Pancreas (tissue), 10 donors: ENCODE data around the gene ANTXR1. TPM values are rescaled to one million over a fixed set of nuclear protein-coding genes. Genes with fewer than 3 reads are reported as not detected.

Source experiments
- ATAC-seq, 4 donors: fragments of 200-7000 bp; cut with Tn5 transposase; one replicate each; pipeline versions ENCODE4 v1.8.0 to v1.9.1; 2020; ENCODE audit warnings: mild to moderate bottlenecking in 4 of 4, moderate library complexity in 4 of 4
- DNase-seq, 6 donors: peaks; one replicate each; pipeline ENCODE4 v3.0.0-alpha.2; 2020
- FAIRE-seq: peaks from 2 replicates; lab custom pipeline; 2012; peaks lifted over from hg19 to GRCh38; lab: Jason Lieb, UNC
- H3K27ac ChIP-seq, 4 donors: fragments of 200-600 bp; sonication (generic); 1 replicate in 3 of 4; 2 replicates in 1 of 4; pipeline versions ENCODE4 v1.5.0 to v1.8.0; 2020
- H3K27me3 ChIP-seq, 4 donors: fragments of 200-600 bp; one replicate each; pipeline ENCODE4 v1.8.0; 2021
- H3K36me3 ChIP-seq, 3 donors: fragments of 200-600 bp; sonication (generic) in 1 of 3; one replicate each; pipeline versions ENCODE4 v1.5.0 to v1.8.0; 2020 to 2021
- H3K4me1 ChIP-seq, 3 donors: fragments of 200-600 bp; one replicate each; pipeline ENCODE4 v1.8.0; 2021
- H3K4me3 ChIP-seq, 4 donors: fragments of 200-600 bp; sonication (generic) in 2 of 4; one replicate each; pipeline versions ENCODE4 v1.5.0 to v1.8.0; 2020 to 2021
- H3K9me3 ChIP-seq, 4 donors: fragments of 200-600 bp; one replicate each; pipeline ENCODE4 v1.8.0; 2021
- CTCF ChIP-seq, 4 donors: fragments of 200-600 bp; sonication (generic) in 3 of 4; IDR thresholded peaks; one replicate each; pipeline versions ENCODE4 v1.5.0 to v1.8.0; 2021; ENCODE audit warnings: antibody characterized with exemption in 4 of 4
- WGBS, 2 donors: extraction: QIAGEN DNeasy Blood & Tissue Kit; methylation state at CpG; one replicate each; pipeline ENCODE4 v1.1.7; 2013; 5-methylcytosine and 5-hydroxymethylcytosine counted together
- intact Hi-C, 3 donors: fragments of 100-400 bp; cut with DNase I; formaldehyde crosslinking; loops; one replicate each; pipeline versions ENCODE4 v1.11.1 to v1.14.2; 2022
- polyA plus RNA-seq, 2 donors: library from polyadenylated mRNA; stranded (reverse); fragments of 200-250 nt; gene quantifications; one replicate each; pipeline ENCODE4 v1.2.3, GENCODE V29; 2013
- total RNA-seq, 6 donors: library from RNA; stranded (reverse); fragmentation: NEBNext Ultra II Directional in 4 of 6; extraction: Animal tissue kit (Norgen Biotek cat#: 25700) in 4 of 6; gene quantifications; one replicate each; pipeline versions ENCODE4 v1.2.1 to v1.2.4, GENCODE V29; 2021 to 2023
- donor health status: healthy with polysubstance abuse.
- donor health status: DM: no; HTN: no; CAD: no; lungs with moderate emphysema.
- donor health status: DM: no; HTN: no; CAD: no.
- donor health status: control.
- donor health status: control.
- donor health status: Bipolar disorder and iron deficiency.
- donor health status: DM: yes; HTN: yes; CAD: no.
- donor health status: DM: no; HTN: no; CAD: no.
- donor health status: DM: no; HTN: no; CAD: no.
- donor health status: DM: yes; HTN: yes; CAD: no.

ANTXR1 gene
- total and polyA plus RNA-seq, 8 donors: 1.7 to 23.4 (median 2.5) TPM

DNA sequence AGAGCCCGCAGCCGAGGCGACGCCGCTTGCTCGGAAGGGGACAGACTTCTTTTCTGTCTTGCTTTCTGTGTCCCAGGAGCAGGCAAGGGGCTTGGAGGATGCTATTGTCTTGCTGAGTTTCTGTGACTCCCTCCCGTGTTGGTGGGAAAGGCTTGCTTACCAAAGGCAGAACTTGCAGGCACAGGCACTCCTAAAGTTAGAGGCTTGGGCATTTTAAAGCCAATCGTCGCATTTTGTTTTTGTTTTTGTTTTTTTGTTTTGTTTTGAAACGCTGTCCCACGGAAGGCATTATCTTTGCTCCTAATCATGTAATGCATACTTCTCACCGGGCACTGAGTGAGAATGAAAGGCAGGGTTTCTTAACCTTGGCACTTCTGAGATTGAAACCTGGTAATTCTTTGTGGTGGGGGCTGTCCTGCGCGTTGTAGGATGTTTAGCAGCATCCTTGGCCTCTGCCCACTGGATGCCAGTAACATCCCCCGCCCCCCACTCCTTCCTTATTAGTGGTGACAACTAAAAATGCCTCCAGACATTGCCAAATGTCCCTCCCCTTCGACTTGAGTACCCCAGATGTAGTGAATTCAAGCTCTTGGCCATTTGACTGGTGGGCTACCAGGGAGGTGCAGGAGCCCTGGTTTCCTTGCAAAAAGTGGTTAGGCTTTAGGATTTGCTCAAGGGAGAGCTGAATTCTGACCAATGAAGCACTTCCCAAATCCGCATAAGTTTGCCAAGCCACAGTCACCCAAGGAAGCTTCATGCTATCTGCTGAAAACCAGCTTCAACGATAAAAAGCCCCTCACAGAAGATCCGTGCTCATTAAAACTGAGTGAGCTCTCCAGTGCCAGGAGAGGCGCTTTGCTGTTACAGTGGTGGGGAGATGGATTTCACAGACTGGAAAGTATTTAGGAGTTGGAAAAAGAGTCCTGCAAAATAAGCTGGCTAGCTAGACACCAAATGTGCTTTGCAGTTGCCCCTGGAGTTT is 1.2 kb downstream of the ANTXR1 start:
- Histone ChIP-seq H3K4me3 (peak overlapping the region; percentile 37 to 63 (median 43)), H3K36me3 (no peaks in the 10 kb centered on the region), H3K27me3 (peaks cover 0 to 38% (median 8%) of the 10 kb centered on the region in 4 donors), H3K4me1 (peaks cover 0 to 10% (median 0%) of the 10 kb centered on the region in 3 donors), H3K27ac (no peak overlapping the region), H3K9me3 (no peaks in the 10 kb centered on the region)
- DNase-seq (no peak), ATAC-seq (no peak), FAIRE-seq (no peak)
- intact Hi-C loops: no loop called here
- no peak for TF ChIP-seq CTCF (IDR thresholded peaks at IDR 0.05)
- 8 to 9% methylated on average over 20 of the region's 20 CpGs for WGBS, 2 donors

DNA sequence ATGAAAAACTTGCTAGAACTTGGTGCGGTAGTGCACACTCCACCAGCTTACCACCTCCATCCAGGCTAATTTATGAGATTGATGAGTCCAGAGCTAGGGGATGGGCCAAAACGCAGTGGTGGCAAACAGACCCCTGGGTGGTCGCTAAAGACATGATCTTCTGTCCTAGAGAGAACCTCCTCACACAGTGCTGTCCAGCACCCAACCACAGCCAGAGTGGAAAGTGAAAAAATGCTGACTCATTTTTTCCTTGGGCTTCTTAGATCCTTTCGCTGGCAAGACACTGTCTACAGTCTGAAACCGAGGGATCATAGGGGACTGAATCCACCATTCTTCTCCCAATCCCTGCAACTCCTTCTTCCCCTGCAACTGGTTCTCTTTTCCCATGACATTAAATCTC is 4.1 kb downstream of the ANTXR1 start:
- no peak for ATAC-seq

GRCh38 chr2:69017835-69018234 is 4.9 kb downstream of the ANTXR1 start:
- H3K36me3 ChIP-seq: no peaks in the 10 kb centered on the region
- no peak overlapping the region for H3K4me3 ChIP-seq
- no peak for TF ChIP-seq CTCF (IDR thresholded peaks at IDR 0.05)
- H3K27ac ChIP-seq: no peak overlapping the region
- FAIRE-seq (no peak), DNase-seq (no peak), ATAC-seq (no peak)
- intact Hi-C loops: no loop called here
- H3K4me1 ChIP-seq: peaks cover 0 to 10% (median 0%) of the 10 kb centered on the region in 3 donors
- 69 to 73% methylated on average over 3 of the region's 3 CpGs for WGBS, 2 donors
- no peaks in the 10 kb centered on the region for H3K9me3 ChIP-seq
- peaks cover 0 to 38% (median 8%) of the 10 kb centered on the region in 4 donors for H3K27me3 ChIP-seq

More for the DNA sequence above, 4.1 kb downstream of the ANTXR1 start:
- FAIRE-seq (no peak), DNase-seq (no peak)
- Histone ChIP-seq H3K27ac (no peak overlapping the region), H3K4me1 (peaks cover 0 to 10% (median 0%) of the 10 kb centered on the region in 3 donors), H3K27me3 (peaks cover 0 to 38% (median 8%) of the 10 kb centered on the region in 4 donors), H3K9me3 (no peaks in the 10 kb centered on the region), H3K36me3 (no peaks in the 10 kb centered on the region), H3K4me3 (no peak overlapping the region)
- 55 to 72% methylated on average over 5 of the region's 5 CpGs for WGBS, 2 donors
- no peak for TF ChIP-seq CTCF (IDR thresholded peaks at IDR 0.05)
- intact Hi-C loops: no loop called here

- peaks cover 0 to 4% (median 0%) of the 10 kb centered on the region in 3 donors for H3K4me1 ChIP-seq
- intact Hi-C loops: no loop called here
- no peak for TF ChIP-seq CTCF (IDR thresholded peaks at IDR 0.05)
Measured at GRCh38 chr2:69018678-69019095, 5.7 kb downstream of the ANTXR1 start.

More at GRCh38 chr2:69018678-69019095, 5.7 kb downstream of the ANTXR1 start:
- Histone ChIP-seq H3K9me3 (no peaks in the 10 kb centered on the region), H3K4me3 (no peak overlapping the region), H3K36me3 (no peaks in the 10 kb centered on the region), H3K27me3 (peaks cover 0 to 37% (median 8%) of the 10 kb centered on the region in 4 donors), H3K27ac (no peak overlapping the region)
- ATAC-seq: no peak
- FAIRE-seq: no peak
- DNase-seq: no peak
- WGBS, 2 donors: 69 to 78% methylated on average over 4 of the region's 4 CpGs
